CD14-positive monocyte (primary cell): ENCODE data around the gene OR2T29. TPM values are rescaled to one million over a fixed set of nuclear protein-coding genes. Genes with fewer than 3 reads are reported as not detected.

Experiments used
- DNase-seq, 3 donors: peaks; one replicate each; pipeline ENCODE4 v3.0.0-alpha.2; 2011 to 2022
- H2AFZ ChIP-seq: 2 replicates; pipeline ENCODE4 v1.6.0; 2012; ENCODE audit warnings: mild to moderate bottlenecking, low read depth, low read length, inconsistent platforms; ENCODE audit not compliant: insufficient read depth, poor library complexity, severe bottlenecking
- H3K27ac ChIP-seq, 2 donors: 1 replicate in 1 of 2; 2 replicates in 1 of 2; pipeline ENCODE4 v1.5.1; 2012 to 2013; ENCODE audit warnings: low read length in 2 of 2, control low read depth in 1 of 2, inconsistent platforms in 1 of 2, low read depth in 1 of 2, mild to moderate bottlenecking in 1 of 2
- H3K27me3 ChIP-seq, 2 donors: one replicate each; pipeline versions ENCODE4 v1.6.0 to v1.6.1; 2011 to 2013; ENCODE audit warnings: low read length in 2 of 2; ENCODE audit not compliant: control insufficient read depth in 2 of 2, insufficient read depth in 2 of 2
- H3K36me3 ChIP-seq, 2 donors: replicated peaks in 1 of 2; 1 replicate in 1 of 2; 2 replicates in 1 of 2; pipeline versions ENCODE4 v1.5.1 to v1.6.1; 2012 to 2013; ENCODE audit warnings: low read length in 2 of 2, control low read depth in 1 of 2, inconsistent platforms in 1 of 2, mild to moderate bottlenecking in 1 of 2; ENCODE audit not compliant: insufficient read depth in 2 of 2, control insufficient read depth in 1 of 2
- H3K4me1 ChIP-seq, 2 donors: 1 replicate in 1 of 2; 2 replicates in 1 of 2; pipeline versions ENCODE4 v1.5.1 to v1.6.1; 2012 to 2013; ENCODE audit warnings: low read length in 2 of 2, control low read depth in 1 of 2, inconsistent platforms in 1 of 2, mild to moderate bottlenecking in 1 of 2, moderate library complexity in 1 of 2; ENCODE audit not compliant: insufficient read depth in 2 of 2, control insufficient read depth in 1 of 2
- H3K4me2 ChIP-seq: replicated peaks from 2 replicates; pipeline ENCODE3; 2012; ENCODE audit warnings: low read length, moderate library complexity, mild to moderate bottlenecking; ENCODE audit not compliant: poor library complexity, severe bottlenecking; ENCODE audit errors: extremely low read depth
- H3K4me3 ChIP-seq, 3 experiments: fragments of 200-600 bp in 1 of 3; sonication (generic) in 1 of 3; replicated peaks in 1 of 3; 1 replicate in 2 of 3; 2 replicates in 1 of 3; pipeline ENCODE4 v1.5.1; 2011 to 2013; ENCODE audit warnings: low read length in 3 of 3, mild to moderate bottlenecking in 3 of 3, control low read depth in 2 of 3, low read depth in 2 of 3, inconsistent platforms in 1 of 3, moderate library complexity in 1 of 3
- H3K79me2 ChIP-seq: 2 replicates; pipeline ENCODE4 v1.6.0; 2012; ENCODE audit warnings: mild to moderate bottlenecking, control low read depth, inconsistent platforms, low read length, moderate library complexity; ENCODE audit not compliant: insufficient read depth
- H3K9ac ChIP-seq: 2 replicates; pipeline ENCODE4 v1.6.0; 2017; ENCODE audit warnings: low read length, mild to moderate bottlenecking; ENCODE audit not compliant: insufficient read depth, poor library complexity, severe bottlenecking
- H3K9me3 ChIP-seq, 2 donors: replicated peaks in 1 of 2; 1 replicate in 1 of 2; 2 replicates in 1 of 2; pipeline versions ENCODE4 v1.5.1 to v1.6.1; 2012 to 2013; ENCODE audit warnings: low read length in 2 of 2, control low read depth in 1 of 2; ENCODE audit not compliant: control insufficient read depth in 1 of 2, insufficient read depth in 1 of 2
- H4K20me1 ChIP-seq: 2 replicates; pipeline ENCODE4 v1.6.0; 2012; ENCODE audit warnings: mild to moderate bottlenecking, low read length, control low read depth, moderate library complexity; ENCODE audit not compliant: insufficient read depth
- H3K27ac Mint-ChIP-seq, 7 donors: one replicate each; pipeline ENCODE4 v1.8.0; 2020; ENCODE audit warnings: mild to moderate bottlenecking in 7 of 7, mixed read lengths in 7 of 7, moderate library complexity in 6 of 7, inconsistent platforms in 2 of 7
- H3K27me3 Mint-ChIP-seq, 3 donors: one replicate each; pipeline ENCODE4 v1.8.0; 2021 to 2022; ENCODE audit warnings: low read depth in 3 of 3, mild to moderate bottlenecking in 3 of 3, mixed read lengths in 3 of 3, moderate library complexity in 3 of 3, inconsistent platforms in 1 of 3
- H3K36me3 Mint-ChIP-seq, 2 donors: one replicate each; pipeline ENCODE4 v1.8.0; 2020; ENCODE audit warnings: mixed read lengths in 2 of 2, inconsistent platforms in 1 of 2, mild to moderate bottlenecking in 1 of 2
- H3K4me1 Mint-ChIP-seq: one replicate; pipeline ENCODE4 v1.8.0; 2020; ENCODE audit warnings: mild to moderate bottlenecking, mixed read lengths
- H3K4me3 Mint-ChIP-seq, 2 donors: one replicate each; pipeline ENCODE4 v1.8.0; 2020; ENCODE audit warnings: mild to moderate bottlenecking in 2 of 2, mixed read lengths in 2 of 2, moderate library complexity in 1 of 2
- H3K9me3 Mint-ChIP-seq, 7 donors: one replicate each; pipeline ENCODE4 v1.8.0; 2020 to 2022; ENCODE audit warnings: mixed read lengths in 7 of 7, mild to moderate bottlenecking in 6 of 7, moderate library complexity in 6 of 7, inconsistent platforms in 2 of 7
- CTCF ChIP-seq: fragments of 200-600 bp; IDR thresholded peaks from one replicate; pipeline ENCODE4 v1.8.0; 2022; ENCODE audit warnings: antibody characterized with exemption, mild to moderate bottlenecking
- WGBS: methylation state at CpG from one replicate; pipeline ENCODE4 v1.1.5; 2013; ENCODE audit warnings: missing lambda C conversion rate; ENCODE audit not compliant: insufficient coverage; 5-methylcytosine and 5-hydroxymethylcytosine counted together
- intact Hi-C, 2 donors: fragments of 100-400 bp; cut with micrococcal nuclease; formaldehyde crosslinking; loops; one replicate each; pipeline versions ENCODE4 v1.15.0 to v1.15.1; 2023
- polyA plus RNA-seq, 3 donors: library from polyadenylated mRNA; depleted of rRNA in 1 of 3; unstranded in 2 of 3; stranded (reverse) in 1 of 3; fragments of 300-500 nt in 2 of 3; fragments of >200 nt in 1 of 3; fragmentation: Illumina TruSeq in 2 of 3; gene quantifications; 1 replicate in 2 of 3; 2 replicates in 1 of 3; pipeline ENCODE4 v1.2.3, GENCODE V29; 2012 to 2021

Gene OR2T29
- polyA plus RNA-seq, 3 donors = not detected

DNA sequence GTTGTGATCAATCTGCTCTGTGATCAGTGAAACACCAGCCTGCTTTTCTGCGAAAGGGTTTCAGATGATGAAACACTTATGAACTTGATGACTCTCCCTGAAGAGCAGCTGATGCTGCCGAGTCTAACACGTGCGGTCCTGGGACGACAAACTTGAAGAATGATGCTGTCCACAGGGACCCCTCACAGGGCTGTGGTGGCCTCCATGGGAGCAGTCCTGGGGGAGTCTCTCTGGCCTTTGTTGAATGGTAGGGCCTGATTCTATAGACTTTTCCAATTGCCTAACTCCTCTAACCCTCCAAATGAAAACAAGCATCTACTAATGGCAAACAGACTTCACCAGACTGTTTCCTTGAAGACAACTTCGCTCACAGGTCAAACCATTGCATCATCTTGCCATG, 35.0 kb upstream of the OR2T29 start, which contains the start of gene OR2T10:
Gene OR2T10 (minus strand): TSS at position 112 of the 400 bp plus-strand sequence. CDS start 3,932 bp downstream, outside the sequence.
- Mint-ChIP-seq H3K4me3 (no peak within 1 kb of the TSS), H3K9me3 (peaks cover 0 to 6% (median 0%) of the 10 kb centered on the region in 7 donors), H3K27ac (no peak within 1 kb of the TSS), H3K27me3 (peaks cover 0 to 1% (median 0%) of the 10 kb centered on the region in 3 donors), H3K36me3 (no peaks in the 10 kb centered on the region), H3K4me1 (peaks cover 3% of the 10 kb centered on the region)
- no peak within 1 kb of the TSS for H3K4me3 ChIP-seq
- H3K9ac ChIP-seq = no peak within 1 kb of the TSS
- H3K9me3 ChIP-seq = no peaks in the 10 kb centered on the region
- intact Hi-C loops = no loop called here
- H3K27me3 ChIP-seq = no peaks in the 10 kb centered on the region
- H3K27ac ChIP-seq = no peak within 1 kb of the TSS
- no peaks in the 10 kb centered on the region for H3K79me2 ChIP-seq
- H3K36me3 ChIP-seq = no peaks in the 10 kb centered on the region
- no peaks in the 10 kb centered on the region for H3K4me1 ChIP-seq
- no peaks in the 10 kb centered on the region for H4K20me1 ChIP-seq
- WGBS = 95% methylated on average over 5 of the region's 6 CpGs
- DNase-seq = no peak
- no peak for TF ChIP-seq CTCF
- H3K4me2 ChIP-seq = no peak within 1 kb of the TSS
- H2AFZ ChIP-seq = no peak within 1 kb of the TSS

DNA sequence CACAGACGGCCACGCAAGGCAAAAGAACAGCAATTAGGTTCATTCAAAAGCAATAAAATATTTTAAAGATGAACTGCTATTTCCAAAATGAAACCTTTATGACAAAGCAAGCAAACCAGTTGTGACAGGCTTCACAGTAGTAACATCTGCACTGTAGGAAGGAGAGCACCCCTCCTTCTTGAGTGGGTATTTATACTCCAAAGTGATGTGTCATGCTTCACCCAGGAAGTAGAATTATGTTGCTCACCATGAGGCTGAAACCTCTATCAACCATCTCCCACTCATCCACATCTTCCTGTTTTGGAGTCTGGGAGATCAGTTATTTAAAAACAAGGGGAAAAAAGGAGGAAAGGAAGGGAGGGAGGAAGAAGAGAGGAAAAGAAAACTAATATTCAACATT, 34.0 kb upstream of the OR2T29 start:
- H3K4me3 Mint-ChIP-seq = no peak overlapping the region
- peaks cover 0 to 3% (median 0%) of the 10 kb centered on the region in 7 donors for H3K9me3 Mint-ChIP-seq
- no peak overlapping the region for H3K9ac ChIP-seq
- H3K27me3 ChIP-seq = no peaks in the 10 kb centered on the region
- peaks cover 3% of the 10 kb centered on the region for H3K4me1 Mint-ChIP-seq
- H3K4me2 ChIP-seq = no peak overlapping the region
- no peak overlapping the region for H2AFZ ChIP-seq
- no peaks in the 10 kb centered on the region for H3K9me3 ChIP-seq
- WGBS = no CpG with 5 or more reads among the region's 2 CpGs
- peak; percentile 1 to 4 (median 3) for DNase-seq
- no peak overlapping the region for H3K27ac ChIP-seq
- peaks cover 0 to 1% (median 0%) of the 10 kb centered on the region in 3 donors for H3K27me3 Mint-ChIP-seq
- no peaks in the 10 kb centered on the region for H4K20me1 ChIP-seq
- H3K79me2 ChIP-seq = no peaks in the 10 kb centered on the region
- no peak overlapping the region for H3K4me3 ChIP-seq
- H3K4me1 ChIP-seq = no peaks in the 10 kb centered on the region
- no peaks in the 10 kb centered on the region for H3K36me3 ChIP-seq
- H3K36me3 Mint-ChIP-seq = no peaks in the 10 kb centered on the region
- H3K27ac Mint-ChIP-seq = no peak overlapping the region
- intact Hi-C loops = no loop called here
- no peak for TF ChIP-seq CTCF
